Measurements from ENCODE around the gene OR51B5.
"Not testable (repeated sequence)": the region's sequence is repeated elsewhere in the genome, so short reads cannot be mapped to it uniquely, and the experiment has no call there.

OR51B5 gene

GRCh38 chr11:5343474-5344335 lies at the start of gene OR51B5:
Gene OR51B5 (minus strand): TSS chr11:5343524. CDS start chr11:5343524, 0 bp downstream.
- no peaks in the 10 kb centered on the region for H3K4me1 Mint-ChIP-seq
- H3K27ac Mint-ChIP-seq: no peak within 1 kb of the TSS
- H3K9me3 Mint-ChIP-seq: no peaks in the 10 kb centered on the region
- peaks cover 6% of the 10 kb centered on the region for H3K27me3 Mint-ChIP-seq
- ATAC-seq: no peak
- H3K36me3 Mint-ChIP-seq: no peaks in the 10 kb centered on the region
- H3K4me3 Mint-ChIP-seq: no peak within 1 kb of the TSS

GRCh38 chr11:5390210-5390609 lies 46.9 kb upstream of the OR51B5 start:
- Mint-ChIP-seq H3K27ac (no peak overlapping the region), H3K4me1 (no peaks in the 10 kb centered on the region)
- ATAC-seq: no peak

GRCh38 chr11:5384335-5384734 lies 41.0 kb upstream of the OR51B5 start:
- ATAC-seq: peak; percentile 28
- Mint-ChIP-seq H3K36me3 (no peaks in the 10 kb centered on the region), H3K27me3 (no peaks in the 10 kb centered on the region), H3K9me3 (no peaks in the 10 kb centered on the region), H3K4me1 (no peaks in the 10 kb centered on the region), H3K4me3 (no peak overlapping the region), H3K27ac (no peak overlapping the region)

More at GRCh38 chr11:5390210-5390609, 46.9 kb upstream of the OR51B5 start:
- no peaks in the 10 kb centered on the region for H3K36me3 Mint-ChIP-seq
- no peak overlapping the region for H3K4me3 Mint-ChIP-seq
- H3K27me3 Mint-ChIP-seq: peaks cover 10% of the 10 kb centered on the region
- no peaks in the 10 kb centered on the region for H3K9me3 Mint-ChIP-seq

GRCh38 chr11:5383576-5383975 lies 40.3 kb upstream of the OR51B5 start, which contains the start of gene OR51M1:
Gene OR51M1 (plus strand): TSS chr11:5383812. CDS start chr11:5389399, 5,587 bp downstream.
- H3K36me3 Mint-ChIP-seq: no peaks in the 10 kb centered on the region
- H3K27me3 Mint-ChIP-seq: no peaks in the 10 kb centered on the region
- no peaks in the 10 kb centered on the region for H3K4me1 Mint-ChIP-seq
- no peak within 1 kb of the TSS for H3K27ac Mint-ChIP-seq
- no peak within 1 kb of the TSS for H3K4me3 Mint-ChIP-seq
- H3K9me3 Mint-ChIP-seq: no peaks in the 10 kb centered on the region
- no peak for ATAC-seq

- Mint-ChIP-seq H3K4me3 (no peak overlapping the region), H3K27ac (no peak overlapping the region), H3K9me3 (no peaks in the 10 kb centered on the region), H3K27me3 (peaks cover 7% of the 10 kb centered on the region), H3K4me1 (no peaks in the 10 kb centered on the region), H3K36me3 (no peaks in the 10 kb centered on the region)
- ATAC-seq: peak; percentile 65
These were observed 37.5 kb upstream of the OR51B5 start for GRCh38 chr11:5380740-5381342.

- Mint-ChIP-seq H3K9me3 (no peaks in the 10 kb centered on the region), H3K4me1 (no peaks in the 10 kb centered on the region), H3K27me3 (peaks cover 34% of the 10 kb centered on the region), H3K36me3 (no peaks in the 10 kb centered on the region), H3K4me3 (no peak overlapping the region), H3K27ac (no peak overlapping the region)
- ATAC-seq: no peak
These were observed 26.5 kb upstream of the OR51B5 start for GRCh38 chr11:5369789-5370188.

- H3K27ac Mint-ChIP-seq: no peak overlapping the region
- no peaks in the 10 kb centered on the region for H3K36me3 Mint-ChIP-seq
- H3K4me1 Mint-ChIP-seq: no peaks in the 10 kb centered on the region
- H3K27me3 Mint-ChIP-seq: peaks cover 24% of the 10 kb centered on the region
- H3K4me3 Mint-ChIP-seq: no peak overlapping the region
- ATAC-seq: no peak
- no peaks in the 10 kb centered on the region for H3K9me3 Mint-ChIP-seq
These were observed 25.2 kb upstream of the OR51B5 start for GRCh38 chr11:5368502-5369043.

GRCh38 chr11:5367448-5368074 lies 24.2 kb upstream of the OR51B5 start:
- H3K36me3 Mint-ChIP-seq: no peaks in the 10 kb centered on the region

GRCh38 chr11:5366856-5367255 lies 23.5 kb upstream of the OR51B5 start:
- Mint-ChIP-seq H3K9me3 (no peaks in the 10 kb centered on the region), H3K36me3 (no peaks in the 10 kb centered on the region), H3K27ac (no peak overlapping the region), H3K4me1 (no peaks in the 10 kb centered on the region), H3K4me3 (no peak overlapping the region), H3K27me3 (peaks cover 19% of the 10 kb centered on the region)
- no peak for ATAC-seq

More at GRCh38 chr11:5367448-5368074, 24.2 kb upstream of the OR51B5 start:
- no peaks in the 10 kb centered on the region for H3K4me1 Mint-ChIP-seq
- no peak overlapping the region for H3K27ac Mint-ChIP-seq
- H3K27me3 Mint-ChIP-seq: peaks cover 24% of the 10 kb centered on the region
- no peaks in the 10 kb centered on the region for H3K9me3 Mint-ChIP-seq
- H3K4me3 Mint-ChIP-seq: no peak overlapping the region
- ATAC-seq: no peak

- H3K9me3 Mint-ChIP-seq, H3K4me3 Mint-ChIP-seq, ATAC-seq: not testable (repeated sequence)
These were observed 23.0 kb upstream of the OR51B5 start for GRCh38 chr11:5366365-5366764.

GRCh38 chr11:5364214-5364613 lies 20.9 kb upstream of the OR51B5 start:
- H3K27ac Mint-ChIP-seq: no peak overlapping the region
- H3K27me3 Mint-ChIP-seq: peaks cover 13% of the 10 kb centered on the region
- no peaks in the 10 kb centered on the region for H3K9me3 Mint-ChIP-seq
- no peaks in the 10 kb centered on the region for H3K36me3 Mint-ChIP-seq
- no peaks in the 10 kb centered on the region for H3K4me1 Mint-ChIP-seq
- ATAC-seq: no peak
- no peak overlapping the region for H3K4me3 Mint-ChIP-seq

More at GRCh38 chr11:5366365-5366764, 23.0 kb upstream of the OR51B5 start:
- not testable (repeated sequence) for H3K27ac Mint-ChIP-seq, H3K36me3 Mint-ChIP-seq, H3K4me1 Mint-ChIP-seq
- peaks cover 14% of the 10 kb centered on the region for H3K27me3 Mint-ChIP-seq

- Mint-ChIP-seq H3K27ac (no peak overlapping the region), H3K9me3 (peaks cover 2% of the 10 kb centered on the region), H3K4me1 (no peaks in the 10 kb centered on the region), H3K36me3 (no peaks in the 10 kb centered on the region), H3K4me3 (no peak overlapping the region), H3K27me3 (peaks cover 13% of the 10 kb centered on the region)
- no peak for ATAC-seq
These were observed 20.4 kb upstream of the OR51B5 start for GRCh38 chr11:5363679-5364078.

GRCh38 chr11:5362017-5362625 lies 18.8 kb upstream of the OR51B5 start:
- ATAC-seq: no peak
- no peaks in the 10 kb centered on the region for H3K4me1 Mint-ChIP-seq
- no peak overlapping the region for H3K4me3 Mint-ChIP-seq
- H3K27ac Mint-ChIP-seq: no peak overlapping the region
- peaks cover 13% of the 10 kb centered on the region for H3K27me3 Mint-ChIP-seq
- no peaks in the 10 kb centered on the region for H3K36me3 Mint-ChIP-seq
- peaks cover 2% of the 10 kb centered on the region for H3K9me3 Mint-ChIP-seq

- not testable (repeated sequence) for H3K36me3 Mint-ChIP-seq
These were observed 12.7 kb upstream of the OR51B5 start for GRCh38 chr11:5356031-5356430.

GRCh38 chr11:5351208-5351607 lies 7.9 kb upstream of the OR51B5 start, which contains the start of gene OR51B6:
Gene OR51B6 (plus strand): TSS chr11:5351508. CDS start chr11:5351508, 0 bp downstream.
- Mint-ChIP-seq H3K4me3 (no peak within 1 kb of the TSS), H3K27ac (no peak within 1 kb of the TSS), H3K36me3 (no peaks in the 10 kb centered on the region), H3K27me3 (peaks cover 11% of the 10 kb centered on the region), H3K4me1 (no peaks in the 10 kb centered on the region), H3K9me3 (no peaks in the 10 kb centered on the region)
- ATAC-seq: no peak

More at GRCh38 chr11:5356031-5356430, 12.7 kb upstream of the OR51B5 start:
- not testable (repeated sequence) for H3K27ac Mint-ChIP-seq, H3K4me3 Mint-ChIP-seq, ATAC-seq, H3K9me3 Mint-ChIP-seq, H3K27me3 Mint-ChIP-seq, H3K4me1 Mint-ChIP-seq
